Keratinocyte (primary cell): ENCODE results near the gene ACSL4.
"Not testable (repeated sequence)": the region's sequence is repeated elsewhere in the genome, so short reads cannot be mapped to it uniquely, and the experiment has no call there.

Experiments
- CTCF ChIP-seq, 3 experiments: IDR thresholded peaks in 1 of 3; conservative IDR thresholded peaks in 1 of 3; optimal IDR thresholded peaks in 1 of 3; 2 replicates in 2 of 3; 3 replicates in 1 of 3; pipeline versions ENCODE3 to v1.5.1; 2011; ENCODE audit warnings: low read length in 3 of 3, mild to moderate bottlenecking in 3 of 3, moderate library complexity in 2 of 3, control low read depth in 1 of 3, inconsistent platforms in 1 of 3; ENCODE audit not compliant: insufficient read depth in 2 of 3; ENCODE audit errors: extremely low read depth in 1 of 3
- EZH2 ChIP-seq: IDR thresholded peaks from one replicate; pipeline ENCODE4 v1.6.1; 2012; ENCODE audit warnings: inconsistent platforms, mild to moderate bottlenecking, low read length, moderate library complexity

- not testable (repeated sequence) for TF ChIP-seq CTCF (optimal IDR thresholded peaks at IDR 0.05 in 1 of 3, IDR thresholded peaks at IDR 0.05 in 1 of 3, conservative IDR thresholded peaks at IDR 0.05 in 1 of 3; ENCODE audit: extremely low read depth in 1 of 3, insufficient read depth in 2 of 3, low read length in 3 of 3); EZH2
Measured at GRCh38 chrX:109657364-109657763, 75.7 kb downstream of the ACSL4 start.
